NB4 (cell line): ENCODE results near the gene PPFIBP2.

Source experiments
- CTCF ChIP-seq: IDR thresholded peaks from one replicate; pipeline ENCODE4 v1.5.1; 2012; ENCODE audit warnings: low read depth, low read length
- MAX ChIP-seq: IDR thresholded peaks from 2 replicates; pipeline ENCODE4 v1.6.1; 2011; ENCODE audit warnings: low read depth, low read length
- MYC ChIP-seq: IDR thresholded peaks from 2 replicates; pipeline ENCODE4 v1.6.1; 2011; ENCODE audit warnings: low read depth, low read length
- POLR2A ChIP-seq: IDR thresholded peaks from 2 replicates; pipeline ENCODE4 v1.6.1; 2011; ENCODE audit warnings: mild to moderate bottlenecking; ENCODE audit not compliant: insufficient read length; ENCODE audit errors: extremely low read depth

GRCh38 chr11:7540830-7541555 lies 27.2 kb downstream of the PPFIBP2 start:
- TF ChIP-seq CTCF (no peak), POLR2A (no peak), MYC (no peak), MAX (no peak)
